CD4-positive, alpha-beta T cell treated with Interleukin-4 for 4 hours (primary cell): ENCODE measurements around the gene GCNT4.
A peak's percentile ranks its signal among the peaks of the same experiment; 100 is the strongest.

ENCODE experiments used
- DNase-seq: peaks from one replicate; pipeline ENCODE4 v3.0.0-alpha.2; 2020

Gene GCNT4

GRCh38 chr5:75049456-75050351 lies 2.7 kb downstream of the GCNT4 start:
- peak; percentile 70 for DNase-seq

GRCh38 chr5:75048457-75048953 lies 3.9 kb downstream of the GCNT4 start:
- no peak for DNase-seq

GRCh38 chr5:75047356-75047755 lies 5.0 kb downstream of the GCNT4 start:
- no peak for DNase-seq

DNA sequence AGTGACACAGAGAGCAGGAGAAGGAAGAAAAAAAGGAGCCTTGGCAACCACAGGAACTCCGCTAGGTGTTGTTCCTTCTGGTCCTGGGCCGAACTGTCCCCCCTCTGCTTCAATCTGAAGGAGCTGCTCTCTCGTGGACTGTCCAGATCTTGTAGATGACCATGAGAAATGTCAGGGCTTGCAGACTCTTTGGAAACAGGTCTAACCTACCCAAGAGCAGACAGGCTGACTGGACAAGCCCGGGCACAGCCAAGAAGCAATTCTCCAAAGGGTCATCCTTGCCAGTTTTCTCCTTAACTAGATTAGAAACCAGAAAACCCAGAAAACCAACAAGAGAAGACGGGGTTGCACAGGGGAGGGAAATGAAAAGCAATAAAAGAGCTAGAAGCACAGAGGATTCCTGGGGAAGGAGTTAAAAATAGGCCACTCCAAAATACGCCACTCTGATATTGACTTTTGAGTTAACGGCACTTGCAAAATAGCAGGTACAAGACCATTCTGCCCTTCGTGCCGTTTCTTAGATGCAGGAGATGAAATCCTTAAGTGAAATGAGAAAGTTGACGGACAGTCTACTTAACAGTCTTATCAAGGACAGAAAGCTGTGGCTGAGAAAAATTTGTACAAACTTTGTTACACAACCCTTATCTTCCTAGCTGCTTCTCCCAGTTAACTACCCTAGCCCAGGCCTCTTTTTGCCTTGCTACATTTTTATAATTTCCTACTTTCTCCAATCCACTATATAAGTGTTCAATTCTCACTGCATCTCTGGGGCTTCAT lies 5.8 kb downstream of the GCNT4 start:
- no peak for DNase-seq

DNA sequence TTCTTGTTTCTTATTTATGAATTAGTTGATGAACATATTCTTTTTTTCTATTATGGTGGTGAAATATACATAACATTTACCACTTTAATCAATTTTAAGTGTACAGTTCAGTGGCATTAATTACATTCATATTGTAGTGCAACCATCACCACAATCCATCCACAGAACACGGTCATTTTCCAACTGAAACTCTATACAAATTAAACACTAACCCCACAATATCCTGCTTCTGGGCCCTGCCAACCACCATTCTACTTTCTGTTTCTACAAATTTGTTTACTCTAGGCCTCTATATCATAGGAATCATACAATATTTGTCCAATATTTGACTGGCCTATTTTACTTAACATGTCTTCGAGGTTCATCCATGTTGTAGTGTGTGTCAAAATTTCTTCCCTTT lies 7.3 kb downstream of the GCNT4 start:
- DNase-seq = no peak

DNA sequence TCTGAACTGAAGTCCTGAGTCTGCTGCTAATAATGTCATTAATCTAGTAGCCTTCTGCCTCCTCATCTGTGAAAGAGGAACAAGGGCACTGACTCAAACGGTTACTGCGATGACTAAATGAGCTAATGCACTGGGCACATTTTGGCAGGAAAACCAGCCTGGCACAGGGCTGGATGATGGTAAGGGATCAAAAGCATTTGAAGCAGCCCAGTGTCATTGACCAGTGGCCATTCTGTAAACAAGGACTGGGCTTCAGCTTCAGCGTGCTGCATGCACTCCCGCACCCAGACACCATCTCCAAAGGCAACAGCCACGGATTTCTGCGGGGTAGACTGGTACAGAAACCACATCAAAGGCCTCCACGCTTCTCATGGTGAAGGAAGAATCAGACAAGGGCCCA lies 8.0 kb downstream of the GCNT4 start:
- no peak for DNase-seq

DNA sequence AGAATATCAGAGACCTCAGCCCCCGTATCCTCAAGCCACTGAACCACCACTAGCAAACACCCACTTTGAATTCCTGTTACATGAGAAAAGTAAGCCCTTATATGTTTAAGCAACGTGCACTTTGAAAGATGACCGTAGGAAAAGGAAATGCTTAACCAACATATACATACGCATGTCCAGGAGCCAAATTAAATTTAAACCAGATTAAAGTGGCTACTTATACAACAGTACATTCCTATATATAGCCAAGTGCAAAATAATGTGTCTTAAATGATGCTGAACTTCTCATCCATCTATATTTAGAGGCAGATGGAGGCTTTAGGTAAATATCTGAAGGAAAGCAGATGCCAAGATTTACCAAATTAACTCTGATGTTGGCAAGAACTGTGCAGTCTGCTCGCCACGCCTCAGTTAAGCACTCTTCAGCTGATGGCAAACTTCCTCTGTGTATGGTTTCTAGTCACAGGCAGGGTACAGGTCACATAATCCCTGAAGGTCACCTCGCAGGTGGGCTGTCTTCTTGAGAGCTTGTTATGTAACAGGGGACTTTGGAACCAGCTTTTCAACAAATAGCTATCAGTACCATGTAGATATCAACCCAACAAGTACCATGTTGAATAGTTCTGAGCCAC lies 8.6 kb downstream of the GCNT4 start:
- DNase-seq = no peak

DNA sequence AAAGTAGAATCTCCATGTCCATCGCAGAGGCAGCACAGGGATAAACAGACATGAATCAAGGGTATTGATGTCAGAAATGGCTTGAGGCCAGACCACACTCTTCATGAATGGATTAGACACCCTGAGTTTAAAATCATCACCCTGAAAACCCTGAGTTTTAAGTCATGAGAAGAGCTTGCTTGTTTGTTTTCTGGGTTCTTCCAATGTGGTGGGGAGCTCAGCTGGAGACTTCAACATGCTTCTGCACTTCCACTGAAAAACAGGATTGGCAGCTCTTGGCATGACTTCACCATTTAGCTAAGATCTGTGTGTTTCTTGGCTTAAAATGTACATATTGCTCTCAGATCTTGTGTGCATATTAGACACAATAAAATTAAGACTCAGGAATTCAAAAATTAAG lies 9.8 kb downstream of the GCNT4 start:
- no peak for DNase-seq

GRCh38 chr5:75040973-75041372 lies 11.4 kb downstream of the GCNT4 start:
- no peak for DNase-seq

GRCh38 chr5:75037106-75037505 lies 15.3 kb downstream of the GCNT4 start:
- DNase-seq = no peak

DNA sequence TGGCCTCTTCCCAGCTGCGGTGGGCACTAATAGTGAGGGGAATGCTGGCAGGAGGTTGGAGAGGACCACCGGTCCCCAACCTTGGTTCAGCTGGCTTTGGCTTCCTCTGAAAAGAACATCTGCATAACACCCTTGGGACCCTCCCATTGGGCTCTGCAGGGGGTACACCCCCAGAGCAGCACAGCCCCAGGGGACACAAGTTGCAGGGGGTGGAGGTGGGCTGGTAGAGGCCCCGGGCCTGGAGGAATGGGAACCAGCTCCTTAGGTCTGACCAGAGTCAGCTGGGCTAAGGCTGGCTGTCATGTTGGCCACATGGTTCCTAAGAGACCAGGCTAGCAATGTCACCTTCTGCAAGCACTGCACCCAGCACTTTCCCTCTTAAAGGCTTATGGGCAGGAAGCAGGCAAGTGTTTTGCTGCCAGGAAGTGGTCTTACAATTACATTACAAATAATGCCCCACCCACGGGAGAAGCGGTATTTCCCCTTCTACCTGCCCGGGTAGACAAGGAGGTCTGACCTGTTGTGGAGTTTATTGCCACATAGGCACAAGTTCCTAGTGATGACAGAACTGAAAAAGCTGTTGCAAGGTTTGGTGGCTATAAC lies 18.1 kb downstream of the GCNT4 start:
- DNase-seq = peak; percentile 62

GRCh38 chr5:75031366-75031765 lies 21.0 kb downstream of the GCNT4 start:
- DNase-seq = no peak

DNA sequence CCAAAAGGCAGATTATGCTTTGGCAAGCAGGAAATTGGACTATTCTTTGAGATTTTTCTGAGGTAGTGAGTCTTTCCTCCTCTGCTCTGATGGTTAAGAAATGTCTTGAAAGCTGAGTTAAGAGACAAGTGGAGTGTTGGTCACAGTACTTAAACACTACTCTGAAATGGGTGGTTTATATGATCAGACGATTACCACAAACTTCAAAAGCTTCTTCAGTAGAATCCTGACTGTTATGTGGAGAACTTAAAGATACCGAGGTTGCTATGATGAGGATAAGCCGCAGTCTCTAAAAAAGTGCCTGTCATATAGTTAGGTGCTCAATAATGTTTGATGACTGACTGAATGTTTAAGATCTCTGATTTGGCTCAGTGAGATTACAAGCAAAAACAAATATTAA lies 24.3 kb downstream of the GCNT4 start:
- peak; percentile 32 for DNase-seq

DNA sequence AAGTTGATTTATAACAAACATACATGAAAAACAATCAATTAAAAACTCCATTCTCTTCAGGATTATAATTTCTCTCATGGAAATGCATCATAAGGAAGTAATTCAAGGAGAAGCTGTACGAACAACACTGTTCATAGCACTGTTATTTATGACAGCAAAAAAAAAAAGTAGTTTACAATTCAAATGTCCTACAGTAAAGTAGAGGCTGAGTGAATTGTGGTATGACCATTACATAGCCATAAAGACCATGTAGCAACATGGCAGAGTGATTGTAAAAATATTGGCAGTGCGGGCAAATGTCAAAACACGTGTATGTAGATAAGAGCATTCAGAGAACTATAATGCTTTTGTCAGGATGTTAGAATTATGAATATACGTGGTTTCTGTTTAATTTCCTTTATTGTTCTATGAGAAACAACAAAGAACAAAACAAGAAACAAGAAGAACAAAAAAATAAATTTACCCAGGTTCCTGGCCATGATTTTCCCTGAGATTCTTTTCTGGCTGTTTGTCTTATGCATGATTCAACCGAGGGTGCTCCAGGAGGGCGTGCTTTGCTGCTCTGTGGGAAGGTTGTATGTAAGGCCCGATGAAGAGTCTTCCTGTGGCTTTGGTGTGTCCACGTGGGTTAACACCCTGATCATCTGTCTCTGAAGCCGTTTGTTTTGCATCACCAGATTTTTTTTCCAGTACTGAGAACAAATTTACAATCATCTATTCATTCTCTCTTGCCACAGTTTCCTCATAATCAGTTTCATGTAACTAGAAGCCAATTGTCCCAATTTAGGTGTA lies 28.8 kb downstream of the GCNT4 start:
- peak; percentile 44 for DNase-seq

- no peak for DNase-seq
These were observed 30.6 kb downstream of the GCNT4 start for GRCh38 chr5:75021800-75022199.

DNA sequence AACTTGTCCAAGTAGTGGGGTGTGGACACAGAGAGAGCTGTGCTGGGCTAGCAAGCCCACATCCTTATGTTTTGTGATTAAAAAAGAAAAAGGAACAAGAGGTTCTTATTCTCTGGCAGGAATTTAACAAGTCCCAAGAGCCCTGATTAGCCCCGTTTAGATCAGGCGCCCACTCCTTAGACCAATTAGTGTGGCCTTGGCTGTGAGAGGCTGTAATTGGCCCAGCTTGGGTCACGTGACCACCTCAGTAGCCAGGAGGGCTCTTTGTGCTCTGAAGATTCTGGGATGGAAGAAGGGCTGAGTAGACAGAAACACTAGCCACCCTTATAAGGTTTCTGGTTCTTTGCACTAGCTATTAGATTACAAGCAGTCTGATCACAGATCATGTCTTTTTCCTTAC lies 31.1 kb downstream of the GCNT4 start:
- DNase-seq = no peak

DNA sequence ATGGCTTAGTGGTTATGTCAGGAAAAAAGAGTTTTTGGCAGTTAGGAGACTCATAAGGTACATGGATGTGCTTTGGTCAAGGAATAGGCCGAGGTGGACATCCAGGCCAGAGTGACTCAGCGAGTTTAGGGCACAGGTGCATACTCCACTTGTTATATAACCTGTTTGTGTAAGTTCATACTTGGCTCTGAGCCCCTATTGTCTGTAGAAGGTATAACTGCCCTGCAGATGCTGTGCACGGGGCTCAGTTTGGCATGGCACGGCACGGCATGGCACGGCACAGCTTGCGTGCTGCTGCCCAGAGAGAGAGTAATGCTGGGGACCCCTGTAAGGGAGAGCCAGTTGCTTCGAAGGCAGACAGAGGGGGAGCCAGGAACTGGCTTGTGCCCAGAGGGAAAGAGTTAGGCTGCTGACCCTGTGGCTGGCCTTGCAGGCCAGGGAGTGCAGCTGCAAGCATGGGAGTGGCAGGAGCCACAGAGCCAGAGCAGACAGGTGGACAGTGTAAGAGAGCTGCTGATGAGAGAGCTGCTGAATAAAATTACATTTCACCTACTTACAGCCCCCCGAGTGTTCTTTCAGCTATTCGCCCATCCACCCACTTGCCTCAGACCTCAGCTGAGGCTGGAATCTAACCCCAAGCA lies 32.2 kb downstream of the GCNT4 start:
- no peak for DNase-seq

GRCh38 chr5:75018805-75019587 lies 33.4 kb downstream of the GCNT4 start:
- DNase-seq = no peak

DNA sequence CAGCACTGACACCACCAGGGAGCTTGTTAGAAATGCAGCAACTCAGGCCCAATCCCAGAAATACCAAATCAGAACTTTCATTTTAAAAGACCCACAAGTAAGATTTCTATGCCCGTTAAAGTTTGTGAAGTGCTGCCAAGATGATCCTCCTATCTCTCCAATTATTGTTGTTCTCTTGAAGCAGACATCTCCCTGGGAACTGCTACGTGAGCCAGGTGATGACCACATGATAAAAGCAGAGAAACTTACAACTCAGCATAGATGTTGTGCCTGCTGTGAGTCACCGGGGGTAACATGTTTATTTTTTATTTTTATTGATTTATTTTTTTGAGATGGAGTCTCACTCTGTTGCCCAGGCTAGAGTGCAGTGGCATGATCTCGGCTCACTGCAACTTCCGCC lies 34.4 kb downstream of the GCNT4 start:
- no peak for DNase-seq

- DNase-seq = no peak
These were observed 35.5 kb downstream of the GCNT4 start for GRCh38 chr5:75016896-75017295.

- DNase-seq = no peak
These were observed 39.6 kb downstream of the GCNT4 start for GRCh38 chr5:75012748-75013147.
